ENCODE measurements around the gene IDUA. TPM values are rescaled to one million over a fixed set of nuclear protein-coding genes. Genes with fewer than 3 reads are reported as not detected.
"Not testable (repeated sequence)": the region's sequence is repeated elsewhere in the genome, so short reads cannot be mapped to it uniquely, and the experiment has no call there.

The IDUA gene
- total and polyA plus RNA-seq, 9 donors = 11.4 to 21.0 (median 14.0) TPM

- DNase-seq = no peak
- Histone ChIP-seq H3K27ac (ENCODE audit: low read length) (no peak overlapping the region), H3K4me3 (ENCODE audit: low read length) (no peak overlapping the region), H3K9me3 (replicated peaks; ENCODE audit: control insufficient read depth, low read depth, low read length) (no peaks in the 10 kb centered on the region), H3K4me1 (ENCODE audit: control insufficient read depth, insufficient read depth, low read length) (peaks cover 18% of the 10 kb centered on the region), H3K27me3 (ENCODE audit: control insufficient read depth, insufficient read depth, low read length) (peaks cover 29% of the 10 kb centered on the region), H3K36me3 (ENCODE audit: control insufficient read depth, insufficient read depth, low read length) (peaks cover 6% of the 10 kb centered on the region)
- WGBS (ENCODE audit: insufficient coverage) = 56% methylated on average over 20 of the region's 23 CpGs
Observed at GRCh38 chr4:968621-969394, 18.0 kb upstream of the IDUA start.

- Histone ChIP-seq H3K9me3 (replicated peaks; ENCODE audit: control insufficient read depth, low read depth, low read length) (no peaks in the 10 kb centered on the region), H3K27ac (ENCODE audit: low read length) (no peak overlapping the region), H3K36me3 (ENCODE audit: control insufficient read depth, insufficient read depth, low read length) (peaks cover 3% of the 10 kb centered on the region), H3K27me3 (ENCODE audit: control insufficient read depth, insufficient read depth, low read length) (peaks cover 29% of the 10 kb centered on the region), H3K4me3 (ENCODE audit: low read length) (no peak overlapping the region), H3K4me1 (ENCODE audit: control insufficient read depth, insufficient read depth, low read length) (peaks cover 18% of the 10 kb centered on the region)
- WGBS (ENCODE audit: insufficient coverage) = 75% methylated on average over 19 of the region's 25 CpGs
- DNase-seq = no peak
Observed at GRCh38 chr4:970046-970745, 16.6 kb upstream of the IDUA start.

GRCh38 chr4:970854-971520 is 15.9 kb upstream of the IDUA start:
- WGBS (ENCODE audit: insufficient coverage) = 66% methylated on average over 13 of the region's 17 CpGs
- no peak overlapping the region for H3K4me3 ChIP-seq (ENCODE audit: low read length)
- peaks cover 18% of the 10 kb centered on the region for H3K4me1 ChIP-seq (ENCODE audit: control insufficient read depth, insufficient read depth, low read length)
- H3K36me3 ChIP-seq (ENCODE audit: control insufficient read depth, insufficient read depth, low read length) = peaks cover 1% of the 10 kb centered on the region
- no peak overlapping the region for H3K27ac ChIP-seq (ENCODE audit: low read length)
- peaks cover 29% of the 10 kb centered on the region for H3K27me3 ChIP-seq (ENCODE audit: control insufficient read depth, insufficient read depth, low read length)
- no peaks in the 10 kb centered on the region for H3K9me3 ChIP-seq (replicated peaks; ENCODE audit: control insufficient read depth, low read depth, low read length)
- no peak for DNase-seq

GRCh38 chr4:971666-972500 is 15.0 kb upstream of the IDUA start:
- H3K4me1 ChIP-seq (ENCODE audit: control insufficient read depth, insufficient read depth, low read length) = peaks cover 18% of the 10 kb centered on the region
- 67% methylated on average over 23 of the region's 24 CpGs for WGBS (ENCODE audit: insufficient coverage)
- no peak overlapping the region for H3K27ac ChIP-seq (ENCODE audit: low read length)
- peak overlapping the region; percentile 53 for H3K4me3 ChIP-seq (ENCODE audit: low read length)
- H3K9me3 ChIP-seq (replicated peaks; ENCODE audit: control insufficient read depth, low read depth, low read length) = no peaks in the 10 kb centered on the region
- H3K27me3 ChIP-seq (ENCODE audit: control insufficient read depth, insufficient read depth, low read length) = peaks cover 29% of the 10 kb centered on the region
- no peaks in the 10 kb centered on the region for H3K36me3 ChIP-seq (ENCODE audit: control insufficient read depth, insufficient read depth, low read length)
- DNase-seq = no peak

GRCh38 chr4:972651-973424 is 14.0 kb upstream of the IDUA start:
- peak overlapping the region; percentile 53 for H3K4me3 ChIP-seq (ENCODE audit: low read length)
- H3K27ac ChIP-seq (ENCODE audit: low read length) = no peak overlapping the region
- H3K4me1 ChIP-seq (ENCODE audit: control insufficient read depth, insufficient read depth, low read length) = peaks cover 17% of the 10 kb centered on the region
- H3K9me3 ChIP-seq (replicated peaks; ENCODE audit: control insufficient read depth, low read depth, low read length) = no peaks in the 10 kb centered on the region
- DNase-seq = no peak
- H3K27me3 ChIP-seq (ENCODE audit: control insufficient read depth, insufficient read depth, low read length) = peaks cover 20% of the 10 kb centered on the region
- no peaks in the 10 kb centered on the region for H3K36me3 ChIP-seq (ENCODE audit: control insufficient read depth, insufficient read depth, low read length)
- under 1% methylated on average over 65 of the region's 65 CpGs for WGBS (ENCODE audit: insufficient coverage)

- Histone ChIP-seq H3K9me3 (replicated peaks; ENCODE audit: control insufficient read depth, low read depth, low read length) (no peaks in the 10 kb centered on the region), H3K27me3 (ENCODE audit: control insufficient read depth, insufficient read depth, low read length) (peaks cover 12% of the 10 kb centered on the region), H3K36me3 (ENCODE audit: control insufficient read depth, insufficient read depth, low read length) (no peaks in the 10 kb centered on the region), H3K4me1 (ENCODE audit: control insufficient read depth, insufficient read depth, low read length) (peaks cover 16% of the 10 kb centered on the region), H3K27ac (ENCODE audit: low read length) (no peak within 1 kb of the TSS), H3K4me3 (ENCODE audit: low read length) (peak within 1 kb of the TSS; percentile 53)
- peak; percentile 91 for DNase-seq
- WGBS (ENCODE audit: insufficient coverage) = 18% methylated on average over 119 of the region's 123 CpGs
Observed at GRCh38 chr4:973431-974397, 13.1 kb upstream of the IDUA start, which contains the start of gene DGKQ. Gene DGKQ (minus strand): TSS chr4:973569. CDS start chr4:973482, 87 bp downstream.

GRCh38 chr4:974668-975067 is 12.2 kb upstream of the IDUA start:
- 84% methylated on average over 8 of the region's 9 CpGs for WGBS (ENCODE audit: insufficient coverage)
- H3K36me3 ChIP-seq (ENCODE audit: control insufficient read depth, insufficient read depth, low read length) = no peaks in the 10 kb centered on the region
- no peaks in the 10 kb centered on the region for H3K9me3 ChIP-seq (replicated peaks; ENCODE audit: control insufficient read depth, low read depth, low read length)
- H3K4me3 ChIP-seq (ENCODE audit: low read length) = no peak overlapping the region
- H3K27ac ChIP-seq (ENCODE audit: low read length) = no peak overlapping the region
- peaks cover 20% of the 10 kb centered on the region for H3K4me1 ChIP-seq (ENCODE audit: control insufficient read depth, insufficient read depth, low read length)
- DNase-seq = no peak
- peaks cover 10% of the 10 kb centered on the region for H3K27me3 ChIP-seq (ENCODE audit: control insufficient read depth, insufficient read depth, low read length)

GRCh38 chr4:976016-976415 is 10.8 kb upstream of the IDUA start:
- H3K36me3 ChIP-seq (ENCODE audit: control insufficient read depth, insufficient read depth, low read length); H3K27ac ChIP-seq (ENCODE audit: low read length); H3K4me3 ChIP-seq (ENCODE audit: low read length); H3K27me3 ChIP-seq (ENCODE audit: control insufficient read depth, insufficient read depth, low read length); DNase-seq; H3K9me3 ChIP-seq (replicated peaks; ENCODE audit: control insufficient read depth, low read depth, low read length): not testable (repeated sequence)
- no CpG with 5 or more reads among the region's 25 CpGs for WGBS (ENCODE audit: insufficient coverage)
- H3K4me1 ChIP-seq (ENCODE audit: control insufficient read depth, insufficient read depth, low read length) = peaks cover 20% of the 10 kb centered on the region

Measured in muscle of leg (tissue), 11 donors.